ENCODE data around the gene LRRC75B. TPM values are rescaled to one million over a fixed set of nuclear protein-coding genes. Genes with fewer than 3 reads are reported as not detected.
"Not testable (repeated sequence)": the region's sequence is repeated elsewhere in the genome, so short reads cannot be mapped to it uniquely, and the experiment has no call there.

The LRRC75B gene
- total RNA-seq, 1 donor from 2014 or later: 6.5 TPM

DNA sequence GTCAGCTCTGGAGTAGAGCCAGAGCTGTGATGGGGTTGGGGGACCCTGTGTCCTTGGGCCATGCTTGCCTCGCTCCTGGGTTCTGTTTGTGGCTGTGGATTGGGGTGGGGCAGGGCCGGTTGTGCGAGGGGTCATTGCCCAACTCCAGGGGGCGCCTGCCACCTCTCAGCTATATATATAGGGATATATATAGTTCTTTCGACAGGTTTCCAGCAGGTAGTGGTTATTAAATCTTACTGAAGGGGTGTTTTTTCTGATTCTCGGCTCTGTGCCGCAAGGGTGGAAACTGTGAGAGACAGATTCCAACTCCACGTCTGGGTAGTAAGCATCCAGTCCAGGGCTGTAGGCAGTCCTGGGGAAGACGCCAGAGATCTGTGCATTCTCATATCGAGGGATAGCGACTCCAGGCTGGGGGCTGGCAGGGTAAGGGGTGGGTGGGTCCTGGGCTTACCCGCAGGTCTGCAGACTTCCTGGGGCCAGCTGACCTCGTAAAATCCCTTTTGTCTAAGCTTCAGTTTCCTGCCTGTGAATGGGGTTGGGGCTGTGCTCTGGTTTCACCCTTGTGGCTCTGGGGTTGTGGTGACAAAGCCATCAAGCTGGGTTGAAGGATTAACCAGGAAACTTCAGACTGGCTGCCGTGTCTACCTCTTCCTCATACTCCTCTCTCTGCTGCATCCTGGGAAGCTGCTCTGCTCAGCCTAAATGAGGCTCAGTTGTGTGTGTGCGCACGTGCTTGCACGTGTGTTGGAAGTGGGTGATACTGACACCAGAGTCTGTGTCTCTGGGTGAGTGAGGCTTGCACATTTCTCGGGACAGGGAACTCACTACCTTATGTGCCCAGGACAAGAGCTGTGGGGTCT, 11.1 kb upstream of the LRRC75B start:
- intact Hi-C loops (cut with DNase I); ATAC-seq: not testable (repeated sequence)
- DNase-seq (ENCODE audit: missing footprints): peak; percentile 31

DNA sequence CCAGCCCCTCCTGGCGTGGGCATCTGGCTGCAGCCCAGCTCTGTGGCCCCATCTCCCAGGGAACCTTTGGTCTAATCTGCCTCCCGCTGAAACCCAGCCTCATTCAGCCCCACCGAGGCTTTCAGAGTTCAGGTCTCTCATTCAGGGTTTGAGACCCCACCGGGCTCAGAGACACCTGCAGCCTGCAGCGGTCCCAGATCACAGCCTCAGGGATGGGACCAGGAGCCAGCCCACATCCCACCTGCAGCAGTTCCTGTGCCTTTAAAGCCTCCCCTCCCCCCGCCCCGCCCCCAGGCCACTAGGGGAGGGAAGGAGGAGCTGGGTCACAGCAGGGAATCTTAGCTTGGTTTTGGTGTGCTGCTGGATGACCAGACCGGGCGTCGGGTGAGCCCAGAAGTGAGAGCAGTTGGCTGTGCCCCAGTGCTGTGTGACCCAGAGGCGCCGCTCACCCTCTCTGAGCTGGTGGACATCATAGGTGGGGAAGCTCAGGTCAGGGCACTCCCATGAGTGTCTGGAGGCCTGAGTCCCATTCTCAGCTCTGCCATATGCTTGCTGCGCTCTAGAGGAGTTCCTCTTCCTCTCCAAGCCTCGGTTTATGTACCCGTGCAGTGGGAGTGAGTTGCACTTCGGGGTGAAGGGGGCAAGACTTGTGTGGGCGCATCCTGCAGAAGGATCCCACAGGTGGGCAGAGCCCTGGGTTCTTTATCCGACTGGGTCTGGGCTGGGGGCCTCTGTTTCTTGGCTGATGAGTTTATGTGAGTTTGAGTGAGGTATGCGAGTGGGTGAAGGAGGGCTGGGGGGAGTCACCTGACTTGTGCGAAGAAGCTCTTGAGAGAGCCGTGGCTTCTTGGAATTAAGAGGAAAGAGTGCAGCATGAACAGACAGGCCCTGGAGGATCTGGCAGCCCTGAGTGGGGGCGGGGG, 10.2 kb upstream of the LRRC75B start, which contains the start of gene GGT1:
Gene GGT1, plus strand, starts transcription at position 347 of the 923 bp plus-strand sequence. CDS start 7,889 bp downstream, outside the sequence.
- peak; percentile 53 for DNase-seq (ENCODE audit: missing footprints)
- ATAC-seq; intact Hi-C loops (cut with DNase I): not testable (repeated sequence)

DNA sequence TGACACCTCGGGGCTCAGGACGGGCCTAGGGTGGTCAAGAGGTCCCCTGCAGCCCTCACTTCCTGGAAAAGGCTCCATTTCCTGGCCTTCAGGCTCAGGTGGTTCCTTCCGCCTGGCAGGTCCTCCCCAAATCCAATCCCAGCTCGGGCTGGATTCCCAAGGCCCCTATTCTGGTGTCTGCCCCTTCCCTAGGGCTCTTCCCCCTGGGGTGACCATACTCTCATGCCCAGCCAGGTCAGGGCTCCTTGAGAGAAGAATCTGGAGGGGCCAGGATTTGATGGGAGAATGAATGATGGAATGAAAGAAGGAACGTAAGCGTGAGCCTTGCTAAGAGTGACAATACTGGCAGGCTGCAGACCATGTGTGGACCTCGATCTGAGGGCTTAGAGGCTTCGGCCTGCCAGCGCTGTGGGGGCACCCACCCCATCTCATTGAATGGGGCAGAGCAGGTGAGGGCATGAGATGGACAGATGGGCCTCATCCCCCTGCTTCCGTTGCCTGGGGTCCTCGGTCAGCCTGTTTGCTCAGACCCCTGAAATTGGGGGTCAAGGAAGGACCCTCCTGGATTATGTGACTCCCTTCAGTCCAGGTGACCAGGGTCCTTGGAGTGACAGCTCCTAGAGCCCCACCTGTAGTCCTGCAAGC, 9.4 kb upstream of the LRRC75B start:
- peak; percentile 5 for DNase-seq (ENCODE audit: missing footprints)
- ATAC-seq; intact Hi-C loops (cut with DNase I): not testable (repeated sequence)

DNA sequence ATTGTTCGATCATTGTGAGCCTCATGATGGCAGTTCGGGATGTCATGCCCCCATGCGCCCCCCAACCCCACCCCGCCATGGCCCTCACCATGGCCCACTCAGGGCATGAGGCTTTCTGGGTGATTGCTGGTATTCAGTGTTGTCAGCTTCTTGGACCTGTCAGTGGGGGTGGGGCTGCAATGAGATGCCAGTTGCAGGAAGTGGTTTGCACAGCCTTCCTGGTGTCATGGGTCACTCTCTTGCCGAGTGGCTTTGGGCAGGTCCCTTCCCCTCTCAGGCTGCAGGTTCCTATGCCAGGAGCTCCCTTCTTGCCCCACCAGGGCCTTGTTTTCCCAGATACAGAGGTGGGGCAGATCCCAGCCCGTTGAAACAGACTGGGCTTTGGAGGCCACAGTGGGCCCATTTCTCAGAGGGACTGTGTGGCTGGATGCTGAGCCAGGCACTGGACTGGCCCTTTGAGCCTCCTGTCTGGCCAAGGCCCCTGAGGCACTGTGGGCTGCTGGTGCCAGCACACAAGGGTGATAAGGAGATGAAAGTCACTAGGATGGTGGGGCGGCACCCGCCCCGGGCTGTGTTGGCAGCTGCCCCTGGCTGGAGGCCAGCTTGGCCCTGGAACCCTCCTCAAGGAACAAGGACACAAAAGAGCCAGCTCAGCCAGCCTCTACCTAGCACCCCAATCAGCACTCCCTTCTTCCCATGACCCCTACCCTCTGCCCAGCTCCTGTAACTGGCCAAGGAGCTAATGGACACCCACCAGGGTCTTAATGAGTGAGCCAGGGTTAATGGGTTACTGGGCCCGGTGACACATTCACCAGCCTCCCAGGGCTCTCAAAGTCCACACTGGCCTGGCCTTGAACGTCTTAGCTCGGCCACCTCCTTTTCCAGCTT, 8.6 kb upstream of the LRRC75B start:
- DNase-seq (ENCODE audit: missing footprints): peak; percentile 79
- ATAC-seq: peak; percentile 86
- intact Hi-C loops (cut with DNase I): no loop called here

DNA sequence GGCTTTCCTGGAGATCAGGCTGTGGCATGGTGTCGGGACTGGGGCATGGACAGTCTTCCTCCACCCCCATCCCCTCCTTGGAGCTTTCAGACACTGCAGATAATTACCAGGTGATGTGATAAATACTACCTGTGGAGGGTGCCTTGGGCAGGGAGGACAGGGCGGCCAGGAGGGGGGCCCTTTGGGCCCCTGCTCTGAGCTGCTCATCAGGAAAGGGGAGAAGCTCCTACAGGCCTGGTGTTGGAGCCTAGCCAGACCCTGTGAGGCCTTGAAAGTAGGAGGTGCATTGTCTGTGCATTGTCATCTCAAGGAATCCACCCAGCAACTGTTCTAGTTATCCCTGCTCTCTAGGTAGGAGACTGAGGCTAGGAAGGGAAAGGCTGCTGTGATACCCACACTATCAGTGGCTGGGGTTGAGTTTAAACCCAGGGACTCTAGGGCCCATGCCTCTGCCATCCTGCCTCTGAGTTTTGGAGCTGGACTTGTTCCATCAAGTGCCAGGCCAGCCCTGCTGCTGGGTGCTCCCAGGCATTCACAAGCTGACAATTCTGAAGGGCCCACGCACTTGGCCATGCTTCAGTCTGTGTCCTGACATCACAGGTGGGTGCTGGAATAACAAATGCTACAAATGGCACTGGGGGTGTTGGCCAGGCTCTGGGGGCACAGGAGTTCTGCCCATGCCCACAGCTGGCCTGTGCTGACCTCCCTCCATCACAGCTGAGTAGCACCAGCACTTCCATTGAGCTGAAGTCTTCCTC, 7.3 kb upstream of the LRRC75B start:
- DNase-seq (ENCODE audit: missing footprints); ATAC-seq; intact Hi-C loops (cut with DNase I): not testable (repeated sequence)

DNA sequence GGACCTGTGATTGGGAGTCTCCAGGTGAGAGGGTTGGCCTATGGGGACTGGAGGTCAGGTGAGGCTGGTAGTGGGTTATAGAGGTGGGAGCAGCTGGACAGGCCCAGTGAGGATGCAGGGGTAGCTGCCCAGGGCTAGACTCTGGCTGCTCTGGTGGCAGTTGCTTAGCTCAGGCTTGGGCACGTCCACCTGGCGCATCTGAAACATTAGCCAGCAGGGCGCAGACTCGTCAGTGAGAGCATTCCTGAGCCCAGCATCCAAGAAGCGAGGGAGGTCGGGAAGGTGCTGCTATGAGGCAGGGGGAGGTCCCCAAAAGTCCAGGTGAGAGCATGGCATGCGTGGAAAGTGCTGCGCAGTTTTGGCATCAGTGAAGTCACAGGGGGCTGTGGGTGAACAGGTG, 6.6 kb upstream of the LRRC75B start:
- ATAC-seq: no peak
- intact Hi-C loops (cut with DNase I): no loop called here
- no peak for DNase-seq (ENCODE audit: missing footprints)

DNA sequence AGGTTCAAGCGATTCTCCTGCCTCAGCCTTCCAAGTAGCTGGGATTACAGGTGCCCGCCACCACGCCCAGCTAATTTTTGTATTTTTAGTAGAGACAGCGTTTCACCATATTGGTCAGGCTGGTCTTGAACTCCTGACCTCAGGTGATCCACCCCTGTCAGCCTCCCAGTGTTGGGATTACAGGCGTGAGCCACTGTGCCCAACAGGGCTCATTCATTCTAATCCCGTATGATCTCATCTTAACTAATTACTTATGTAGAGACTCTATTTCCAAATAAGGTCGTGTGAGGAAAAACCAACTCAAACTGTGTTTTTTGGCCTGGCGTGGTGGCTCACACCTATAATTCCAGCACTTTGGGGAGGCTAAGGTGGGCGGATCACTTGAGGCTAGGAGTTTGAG, 4.2 kb upstream of the LRRC75B start:
- DNase-seq (ENCODE audit: missing footprints); intact Hi-C loops (cut with DNase I); ATAC-seq: not testable (repeated sequence)

DNA sequence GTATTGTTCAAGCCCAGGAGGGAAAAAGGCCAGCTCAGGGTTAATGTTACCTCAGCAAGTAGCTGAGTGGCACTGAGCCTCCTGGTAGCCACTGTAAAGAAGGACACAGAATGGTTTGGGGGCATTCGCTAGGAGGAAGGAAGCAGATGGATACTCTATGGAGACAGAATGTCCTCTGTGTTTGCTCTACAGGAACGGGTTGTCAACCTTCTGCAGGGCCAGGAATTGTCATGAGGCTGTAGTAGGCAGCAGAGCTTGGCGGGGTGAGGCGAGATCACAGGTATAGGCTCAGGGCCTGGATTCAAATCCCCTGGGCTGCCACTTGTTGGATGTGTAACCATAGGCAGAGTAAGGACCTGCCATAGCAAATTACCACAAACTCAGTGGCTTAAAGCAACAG, 3.0 kb upstream of the LRRC75B start:
- DNase-seq (ENCODE audit: missing footprints) (no peak), ATAC-seq (no peak)
- intact Hi-C loops (cut with DNase I): no loop called here

DNA sequence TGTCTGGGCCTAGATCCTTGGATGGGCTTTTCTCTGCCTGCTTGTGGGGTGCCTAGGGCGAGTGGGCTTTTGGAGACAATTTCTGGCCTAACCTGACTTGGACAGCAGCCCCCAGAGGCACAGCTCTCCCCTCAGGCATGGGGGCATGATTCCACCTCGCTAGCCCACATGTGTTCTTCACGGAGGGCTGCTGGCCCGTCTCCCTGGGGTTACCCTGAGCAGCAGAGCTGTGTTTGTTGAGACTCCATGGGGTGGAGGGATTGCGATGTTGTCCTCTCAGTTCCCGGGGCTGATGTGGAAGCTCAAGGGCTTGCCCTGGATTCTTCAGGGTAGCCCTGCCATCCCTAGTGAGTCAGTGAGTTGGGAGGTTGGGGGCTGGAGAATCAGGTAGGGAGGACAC, 2.4 kb upstream of the LRRC75B start:
- intact Hi-C loops (cut with DNase I): no loop called here
- DNase-seq (ENCODE audit: missing footprints) (no peak), ATAC-seq (no peak)

DNA sequence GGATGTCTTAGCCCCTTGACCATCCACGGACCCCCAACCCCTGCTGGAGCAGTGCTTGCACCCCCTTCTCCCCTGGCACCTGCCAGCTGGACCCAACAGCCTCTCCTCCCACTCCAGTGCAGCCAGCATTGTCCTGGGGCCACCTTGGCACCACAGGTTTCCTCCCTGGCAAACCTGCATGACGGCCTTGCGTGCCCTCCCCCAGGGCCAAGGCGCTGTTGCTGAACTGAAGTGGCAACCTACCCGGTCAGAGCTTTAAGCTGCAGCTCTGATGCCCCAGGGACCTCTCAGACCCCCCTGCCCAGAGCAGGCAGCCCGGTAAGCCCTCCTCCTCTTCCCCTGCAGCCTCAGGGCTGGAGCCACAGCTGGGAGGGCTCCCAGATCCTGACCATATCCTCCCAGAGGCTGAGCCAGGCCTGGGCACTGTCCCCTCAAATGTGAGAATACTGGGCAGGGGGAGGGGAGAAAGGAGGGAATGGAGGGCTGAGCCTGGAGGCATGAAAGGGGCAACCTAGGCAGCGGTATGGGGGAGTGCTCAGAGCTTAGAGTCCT, 1.8 kb upstream of the LRRC75B start:
- intact Hi-C loops (cut with DNase I): no loop called here
- ATAC-seq (no peak), DNase-seq (ENCODE audit: missing footprints) (no peak)

DNA sequence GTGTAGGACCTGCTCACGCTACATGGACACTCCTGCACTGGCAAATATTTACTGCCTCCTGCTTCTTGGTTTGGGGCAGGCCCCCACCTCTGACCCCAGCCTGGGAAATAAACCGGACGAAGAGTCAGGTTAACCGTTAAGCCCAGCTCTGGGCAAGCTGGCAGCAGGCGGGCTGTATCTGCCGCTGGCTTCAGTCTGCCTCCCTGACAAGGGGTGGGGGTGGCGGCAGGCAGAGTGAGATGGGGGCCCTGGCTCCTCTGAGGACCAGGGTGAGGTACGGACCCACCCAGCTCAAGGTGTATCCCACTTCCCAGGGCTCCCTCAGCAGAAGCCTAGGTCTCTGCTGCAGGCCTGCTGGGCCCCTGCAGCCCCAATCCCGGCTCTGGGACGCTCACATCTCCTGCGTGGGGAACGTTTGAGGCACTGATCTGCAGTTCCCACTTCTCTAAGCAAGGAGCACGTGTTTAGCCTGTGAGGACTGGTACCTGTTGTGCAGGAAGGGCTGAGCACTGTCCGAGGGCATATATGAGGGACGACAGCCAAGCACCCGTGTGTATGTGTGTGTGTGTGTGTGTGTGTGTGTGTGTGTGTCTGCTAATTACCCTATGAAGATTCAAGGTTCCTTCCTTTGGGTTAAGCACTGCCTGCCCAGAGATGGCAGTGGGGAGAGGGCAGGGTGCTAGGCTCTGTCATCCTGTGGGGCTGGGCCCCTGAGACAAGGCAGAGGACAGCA, 1.1 kb upstream of the LRRC75B start:
- DNase-seq (ENCODE audit: missing footprints) (no peak), ATAC-seq (no peak)
- intact Hi-C loops (cut with DNase I): no loop called here

DNA sequence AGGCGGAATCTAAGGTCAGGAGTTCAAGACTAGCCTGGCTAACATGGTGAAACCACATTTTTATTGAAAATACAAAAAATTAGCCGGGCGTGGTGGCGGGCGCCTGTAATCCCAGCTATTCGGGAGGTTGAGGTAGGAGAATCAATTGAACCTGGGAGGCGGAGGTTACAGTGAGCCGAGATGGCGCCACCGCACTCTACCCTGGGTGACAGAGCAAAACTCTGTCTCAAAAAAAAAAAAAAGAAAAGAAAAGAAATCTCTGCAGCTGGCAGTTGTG, 624 bp upstream of the LRRC75B start:
- DNase-seq (ENCODE audit: missing footprints); intact Hi-C loops (cut with DNase I); ATAC-seq: not testable (repeated sequence)

DNA sequence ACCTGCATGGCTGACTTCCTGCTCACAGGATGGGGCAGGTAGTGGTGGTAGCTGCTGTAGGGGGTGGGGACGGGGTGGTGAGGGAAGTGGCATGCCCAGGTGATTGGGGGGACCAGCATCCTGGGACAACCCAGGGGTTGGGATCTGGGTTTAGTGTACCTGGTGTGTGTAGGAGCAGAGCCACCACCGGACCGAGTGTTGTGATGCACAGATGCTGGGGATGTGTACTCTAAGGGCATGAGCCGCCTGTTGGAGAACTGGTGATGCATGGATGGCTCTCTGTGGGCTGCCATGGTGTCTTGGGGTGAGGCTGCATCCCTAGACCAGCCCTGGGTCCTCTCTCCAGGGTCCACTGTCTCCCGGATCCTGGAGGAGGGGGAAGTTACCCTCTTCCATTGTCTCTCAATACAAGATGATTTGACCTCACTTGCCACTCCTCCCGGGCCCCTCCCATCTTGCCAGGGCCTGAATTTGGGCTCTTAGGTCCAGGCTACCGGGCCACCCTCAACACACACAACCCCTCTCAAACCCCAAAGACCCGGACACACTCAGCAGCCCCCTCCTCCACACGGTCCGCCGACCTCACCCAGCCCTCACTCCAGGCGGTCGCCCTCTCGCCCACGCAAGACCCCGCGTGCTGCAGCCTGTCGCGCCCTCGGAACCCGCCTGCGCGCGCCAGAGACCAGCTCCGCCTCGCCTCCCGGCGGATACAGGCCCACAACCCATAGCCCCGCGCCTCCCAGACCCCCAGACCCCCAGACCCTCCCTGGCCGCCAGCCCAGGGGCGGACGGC, 619 bp downstream of the LRRC75B start:
- peak; percentile 7 for ATAC-seq
- intact Hi-C loops (cut with DNase I): no loop called here
- no peak for DNase-seq (ENCODE audit: missing footprints)

DNA sequence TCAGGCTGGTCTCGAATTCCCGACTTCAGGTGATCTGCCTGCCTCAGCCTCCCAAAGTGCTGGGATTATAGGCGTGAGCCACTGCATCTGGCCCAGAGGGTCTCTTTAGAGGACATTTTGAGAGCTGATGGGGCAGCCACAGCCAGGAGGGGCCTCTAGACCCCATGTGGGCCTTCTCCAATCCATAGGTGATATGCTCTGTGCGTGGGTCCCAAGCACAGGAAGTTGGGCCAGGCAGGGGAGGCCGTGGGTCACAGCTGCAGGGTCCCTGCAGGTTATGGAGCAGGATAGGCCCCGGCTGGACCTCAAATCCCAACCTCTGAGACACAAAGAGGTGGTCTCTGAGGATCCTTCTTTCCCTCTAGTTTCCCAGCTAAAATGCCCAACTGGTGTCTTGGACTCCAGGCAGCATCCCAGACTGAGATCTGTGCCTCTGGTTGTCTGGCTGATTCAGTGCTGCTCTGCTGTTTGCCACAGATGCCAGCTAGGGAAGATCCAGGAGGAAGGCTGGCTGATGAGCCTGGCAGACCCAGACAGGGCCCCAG, 1.5 kb downstream of the LRRC75B start:
- DNase-seq (ENCODE audit: missing footprints) (no peak), ATAC-seq (no peak)
- intact Hi-C loops (cut with DNase I): no loop called here

DNA sequence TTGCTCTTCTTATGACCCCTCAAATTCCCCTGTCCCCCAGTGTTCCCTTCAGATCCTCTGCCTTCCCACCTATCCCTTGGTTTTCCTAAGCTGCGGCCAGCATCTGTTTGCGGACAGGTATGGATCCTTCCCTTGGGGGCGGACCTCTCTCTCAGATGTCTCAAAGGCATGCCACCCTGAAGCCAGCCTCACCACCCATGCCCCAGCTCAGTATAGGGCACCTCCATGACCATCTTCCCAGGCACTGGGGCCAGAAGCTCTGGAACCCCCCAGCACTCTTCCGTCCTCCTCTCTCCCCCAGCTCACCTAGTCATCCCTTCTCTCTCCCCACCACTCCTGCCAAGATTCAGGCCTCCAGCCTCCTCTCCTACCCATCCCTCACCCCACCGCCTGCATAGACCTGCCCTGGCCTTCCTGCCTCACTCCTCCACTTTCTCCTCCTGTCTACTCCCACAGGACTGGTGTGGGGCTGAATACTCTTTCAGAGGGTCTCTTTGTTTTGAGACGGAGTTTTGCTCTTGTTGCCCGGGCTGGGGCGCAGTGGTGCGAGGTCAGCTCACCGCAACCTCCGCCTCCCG, 2.2 kb downstream of the LRRC75B start:
- no peak for DNase-seq (ENCODE audit: missing footprints)
- intact Hi-C loops (cut with DNase I): no loop called here
- no peak for ATAC-seq

Data from Right ventricle myocardium inferior (tissue), 1 donor.